ENCODE measurements around the gene ST3GAL2.

GRCh38 chr16:70427786-70428177 is 11.1 kb downstream of the ST3GAL2 start:
- TF ChIP-seq CTCF (IDR thresholded peaks at IDR 0.05) (no peak), POLR2A (IDR thresholded peaks at IDR 0.05) (no peak)

Data from suprapubic skin (tissue), 3 donors.